Sigmoid colon (tissue), 7 donors: ENCODE results near the gene ACOT7. TPM values are rescaled to one million over a fixed set of nuclear protein-coding genes. Genes with fewer than 3 reads are reported as not detected.

Source experiments
- DNase-seq: peaks from one replicate; pipeline ENCODE4 v3.0.0-alpha.2; 2019
- H3K27ac ChIP-seq, 4 donors: fragments of 200-600 bp; sonication (generic); one replicate each; pipeline ENCODE4 v1.5.1; 2016 to 2019; ENCODE audit warnings: mild to moderate bottlenecking in 1 of 4
- H3K27me3 ChIP-seq, 3 donors: fragments of 200-600 bp; sonication (generic); one replicate each; pipeline ENCODE4 v1.5.1; 2019; ENCODE audit warnings: mild to moderate bottlenecking in 1 of 3
- H3K36me3 ChIP-seq, 4 donors: fragments of 200-600 bp; sonication (generic); one replicate each; pipeline ENCODE4 v1.5.1; 2016 to 2019
- H3K4me1 ChIP-seq, 4 donors: fragments of 200-600 bp; sonication (generic); one replicate each; pipeline ENCODE4 v1.5.1; 2017 to 2019
- H3K4me3 ChIP-seq, 4 donors: fragments of 200-600 bp; sonication (generic); one replicate each; pipeline ENCODE4 v1.5.1; 2017 to 2019; ENCODE audit warnings: mild to moderate bottlenecking in 2 of 4, moderate library complexity in 1 of 4
- H3K9me3 ChIP-seq, 4 donors: fragments of 200-600 bp in 3 of 4; sonication (generic) in 3 of 4; one replicate each; pipeline versions ENCODE4 v1.5.1 to v1.6.1; 2013 to 2019
- EP300 ChIP-seq, 4 donors: sonication (generic); formaldehyde crosslinking; IDR thresholded peaks; one replicate each; pipeline ENCODE4 v1.6.1; 2017; ENCODE audit warnings: antibody characterized with exemption in 4 of 4
- POLR2A ChIP-seq, 2 donors: fragments of 450-650 bp; IDR thresholded peaks; one replicate each; pipeline ENCODE4 v1.6.1; 2016; ENCODE audit warnings: antibody characterized with exemption in 2 of 2, mild to moderate bottlenecking in 2 of 2, moderate library complexity in 2 of 2
- POLR2AphosphoS5 ChIP-seq, 4 donors: sonication (generic); formaldehyde crosslinking; IDR thresholded peaks; one replicate each; pipeline ENCODE4 v1.6.1; 2017; ENCODE audit warnings: antibody characterized with exemption in 4 of 4
- WGBS, 2 donors: extraction: QIAGEN DNeasy Blood & Tissue Kit; methylation state at CpG; one replicate each; pipeline ENCODE4 v1.1.7; 2013; 5-methylcytosine and 5-hydroxymethylcytosine counted together
- intact Hi-C: fragments of 100-400 bp; cut with DNase I; formaldehyde crosslinking; loops from one replicate; pipeline ENCODE4 v1.15.1; 2023
- polyA plus RNA-seq, 3 donors: library from polyadenylated mRNA; stranded (reverse); fragments of 200-250 nt; gene quantifications; one replicate each; pipeline ENCODE4 v1.2.3, GENCODE V29; 2013
- total RNA-seq, 4 donors: library from RNA; depleted of rRNA; stranded (reverse); fragments of >200 nt; gene quantifications; one replicate each; pipeline ENCODE4 v1.1.0, GENCODE V29; 2016
- TF ChIP-seq, protein P1 (sequence below), 4 experiments: fragments of 450-650 bp in 3 of 4; fragments of 200-600 bp in 1 of 4; IDR thresholded peaks; one replicate each; pipeline ENCODE4 v1.5.1; 2016 to 2019; ENCODE audit warnings: antibody characterized with exemption in 4 of 4, mild to moderate bottlenecking in 3 of 4, moderate library complexity in 2 of 4
- donor health status: healthy with polysubstance abuse.
- donor health status: Bipolar disorder and iron deficiency.
- donor health status: healthy.

The ACOT7 gene
- total and polyA plus RNA-seq, 7 donors: 17.9 to 81.0 (median 26.5) TPM

- Histone ChIP-seq H3K9me3 (no peaks in the 10 kb centered on the region), H3K4me3 (no peak overlapping the region), H3K27ac (no peak overlapping the region), H3K36me3 (no peaks in the 10 kb centered on the region), H3K4me1 (peaks cover 0 to 43% (median 31%) of the 10 kb centered on the region in 4 donors), H3K27me3 (no peaks in the 10 kb centered on the region)
- intact Hi-C loops: loop anchor here (5.0 kb wide), 1 partner anchor 53 kb away; no protein-coding TSS in a partner anchor
- WGBS, 2 donors: 96 to 97% methylated on average over 16 of the region's 16 CpGs
- TF ChIP-seq, protein P1, sequence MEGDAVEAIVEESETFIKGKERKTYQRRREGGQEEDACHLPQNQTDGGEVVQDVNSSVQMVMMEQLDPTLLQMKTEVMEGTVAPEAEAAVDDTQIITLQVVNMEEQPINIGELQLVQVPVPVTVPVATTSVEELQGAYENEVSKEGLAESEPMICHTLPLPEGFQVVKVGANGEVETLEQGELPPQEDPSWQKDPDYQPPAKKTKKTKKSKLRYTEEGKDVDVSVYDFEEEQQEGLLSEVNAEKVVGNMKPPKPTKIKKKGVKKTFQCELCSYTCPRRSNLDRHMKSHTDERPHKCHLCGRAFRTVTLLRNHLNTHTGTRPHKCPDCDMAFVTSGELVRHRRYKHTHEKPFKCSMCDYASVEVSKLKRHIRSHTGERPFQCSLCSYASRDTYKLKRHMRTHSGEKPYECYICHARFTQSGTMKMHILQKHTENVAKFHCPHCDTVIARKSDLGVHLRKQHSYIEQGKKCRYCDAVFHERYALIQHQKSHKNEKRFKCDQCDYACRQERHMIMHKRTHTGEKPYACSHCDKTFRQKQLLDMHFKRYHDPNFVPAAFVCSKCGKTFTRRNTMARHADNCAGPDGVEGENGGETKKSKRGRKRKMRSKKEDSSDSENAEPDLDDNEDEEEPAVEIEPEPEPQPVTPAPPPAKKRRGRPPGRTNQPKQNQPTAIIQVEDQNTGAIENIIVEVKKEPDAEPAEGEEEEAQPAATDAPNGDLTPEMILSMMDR (IDR thresholded peaks at IDR 0.05): no peak
- TF ChIP-seq POLR2AphosphoS5 (IDR thresholded peaks at IDR 0.05) (no peak), POLR2A (IDR thresholded peaks at IDR 0.05) (no peak), EP300 (IDR thresholded peaks at IDR 0.05) (no peak)
- DNase-seq: no peak
These were observed 118.9 kb downstream of the ACOT7 start for GRCh38 chr1:6274622-6275139.

GRCh38 chr1:6274102-6274501 lies 119.5 kb downstream of the ACOT7 start:
- TF ChIP-seq, protein P1 (IDR thresholded peaks at IDR 0.05): no peak
- TF ChIP-seq POLR2AphosphoS5 (IDR thresholded peaks at IDR 0.05) (no peak), EP300 (IDR thresholded peaks at IDR 0.05) (no peak), POLR2A (IDR thresholded peaks at IDR 0.05) (no peak)
- no peak for DNase-seq

DNA sequence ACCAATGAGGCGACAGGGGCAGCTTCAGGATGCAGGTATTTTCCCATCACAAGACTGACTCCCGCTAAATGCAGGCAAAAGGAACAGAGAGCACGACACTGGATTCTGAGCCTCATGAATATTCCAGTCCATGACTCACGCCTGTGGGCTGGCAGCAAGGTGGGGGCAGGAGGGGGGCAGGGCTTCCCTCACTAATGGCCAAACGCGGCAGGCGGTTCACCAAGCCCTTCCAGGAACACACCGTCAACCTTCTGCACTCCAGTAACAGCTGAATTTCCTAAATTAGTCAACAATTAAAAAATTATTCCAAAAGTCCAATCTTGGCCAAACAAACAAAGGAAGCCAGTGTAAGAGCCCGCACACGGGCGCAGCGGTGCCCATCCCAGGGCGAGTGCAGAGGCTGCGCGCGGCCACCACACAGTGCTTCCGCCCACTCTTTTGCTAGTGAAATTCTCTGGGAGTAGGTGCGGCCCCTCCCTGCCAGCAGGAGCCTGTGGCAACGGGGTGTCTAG lies 120.1 kb downstream of the ACOT7 start:
- H3K27ac ChIP-seq: peak overlapping the region in 3 of 4 donors; percentile 7 to 55 (median 15)
- WGBS, 2 donors: 56 to 83% methylated on average over 19 of the region's 19 CpGs
- H3K27me3 ChIP-seq: no peaks in the 10 kb centered on the region
- peak in 1 of 4 donors; percentile 26 for TF ChIP-seq POLR2AphosphoS5 (IDR thresholded peaks at IDR 0.05)
- TF ChIP-seq, protein P1 (IDR thresholded peaks at IDR 0.05): no peak
- no peaks in the 10 kb centered on the region for H3K36me3 ChIP-seq
- intact Hi-C loops: no loop called here
- H3K9me3 ChIP-seq: no peaks in the 10 kb centered on the region
- no peak overlapping the region for H3K4me3 ChIP-seq
- DNase-seq: no peak
- peaks cover 0 to 50% (median 34%) of the 10 kb centered on the region in 4 donors for H3K4me1 ChIP-seq

More at GRCh38 chr1:6274102-6274501, 119.5 kb downstream of the ACOT7 start:
- no peaks in the 10 kb centered on the region for H3K36me3 ChIP-seq
- H3K27ac ChIP-seq: peak overlapping the region in 1 of 4 donors; percentile 55
- H3K27me3 ChIP-seq: no peaks in the 10 kb centered on the region
- H3K9me3 ChIP-seq: no peaks in the 10 kb centered on the region
- peaks cover 0 to 48% (median 33%) of the 10 kb centered on the region in 4 donors for H3K4me1 ChIP-seq
- no peak overlapping the region for H3K4me3 ChIP-seq
- 96% methylated on average over 11 of the region's 11 CpGs for WGBS, 2 donors
- intact Hi-C loops: no loop called here

GRCh38 chr1:6272868-6273267 lies 120.7 kb downstream of the ACOT7 start:
- peaks cover 0 to 50% (median 34%) of the 10 kb centered on the region in 4 donors for H3K4me1 ChIP-seq
- TF ChIP-seq, protein P1 (IDR thresholded peaks at IDR 0.05): no peak
- TF ChIP-seq POLR2A (IDR thresholded peaks at IDR 0.05) (no peak), EP300 (IDR thresholded peaks at IDR 0.05) (no peak), POLR2AphosphoS5 (IDR thresholded peaks at IDR 0.05) (no peak)
- no peaks in the 10 kb centered on the region for H3K9me3 ChIP-seq
- peak overlapping the region in 3 of 4 donors; percentile 7 to 55 (median 15) for H3K27ac ChIP-seq
- 81 to 88% methylated on average over 6 of the region's 6 CpGs for WGBS, 2 donors
- H3K36me3 ChIP-seq: no peaks in the 10 kb centered on the region
- no peak for DNase-seq
- no peaks in the 10 kb centered on the region for H3K27me3 ChIP-seq
- intact Hi-C loops: no loop called here
- no peak overlapping the region for H3K4me3 ChIP-seq
